ENCODE measurements around the gene HS2ST1. TPM values are rescaled to one million over a fixed set of nuclear protein-coding genes. Genes with fewer than 3 reads are reported as not detected.

HS2ST1 gene
- total and polyA plus RNA-seq, 2 donors (not counting 3 experiments of a cell fraction or from before 2014, with no cell fraction given), result 5.5 to 31.2 TPM

DNA sequence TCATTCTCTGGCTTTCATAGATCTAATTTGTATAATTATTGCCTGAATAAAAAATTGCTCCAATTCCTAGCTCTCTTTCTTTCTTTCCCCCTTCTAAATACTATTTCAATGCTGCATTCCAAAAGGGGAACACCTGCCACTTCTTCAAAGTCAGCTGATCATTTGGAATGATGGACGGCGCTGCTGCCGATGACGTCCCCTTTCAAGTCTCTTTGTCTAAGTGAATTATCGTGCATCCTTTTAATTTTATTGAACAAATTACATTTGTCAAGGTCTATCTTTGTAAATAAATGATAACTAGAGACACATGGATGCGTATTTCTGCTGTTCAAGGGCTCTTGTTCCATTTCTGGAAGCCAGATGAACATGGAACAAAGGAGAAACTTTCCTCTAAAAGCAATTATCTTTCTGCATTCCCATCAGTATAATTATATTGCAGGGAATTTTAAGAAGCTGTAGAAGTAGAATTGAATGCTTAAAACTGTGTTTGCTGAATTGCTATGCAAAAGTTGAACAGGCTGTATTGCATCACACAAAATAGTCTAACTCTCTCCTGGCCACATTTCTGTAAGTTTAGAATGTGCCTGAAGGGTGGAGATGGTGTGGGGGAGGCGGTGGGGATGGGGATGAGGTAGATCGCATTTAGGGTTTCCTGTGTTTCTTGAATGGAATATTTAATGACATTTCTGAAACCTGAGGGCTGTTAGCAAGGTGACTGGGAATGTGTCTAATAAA is 222.3 kb downstream of the HS2ST1 start:
- FAIRE-seq, result no peak
- TF ChIP-seq GATA2 (IDR thresholded peaks at IDR 0.05; ENCODE audit: insufficient read depth, insufficient read length, low read depth, low read length) (no peak), MYC (IDR thresholded peaks at IDR 0.05; ENCODE audit: low read depth, low read length) (no peak), FOS (IDR thresholded peaks at IDR 0.05; ENCODE audit: borderline replicate concordance, insufficient read depth, low read length) (no peak), JUN (IDR thresholded peaks at IDR 0.05; ENCODE audit: borderline replicate concordance, insufficient read depth, insufficient read length, low read depth) (no peak), POLR2AphosphoS5 (IDR thresholded peaks at IDR 0.05; ENCODE audit: insufficient read depth, low read depth, low read length) (no peak), EZH2 (IDR thresholded peaks at IDR 0.05; ENCODE audit: borderline replicate concordance, low read depth, low read length, severe bottlenecking) (no peak)
- DNase-seq (ENCODE audit: low read depth, low spot score), result no peak
- Histone ChIP-seq H3K4me1 (ENCODE audit: control insufficient read depth, extremely low read depth, insufficient read depth, low read length) (peaks cover 2% of the 10 kb centered on the region), H3K27ac (ENCODE audit: insufficient read depth, low read depth, low read length) (no peak overlapping the region), H3K9me3 (replicated peaks; ENCODE audit: control insufficient read depth, insufficient read depth, low read length) (no peaks in the 10 kb centered on the region), H3K9me1 (replicated peaks; ENCODE audit: control insufficient read depth, extremely low read depth, insufficient read depth, low read length) (no peaks in the 10 kb centered on the region), H3K4me2 (ENCODE audit: insufficient read depth, low read length) (no peak overlapping the region), H3K36me3 (ENCODE audit: control insufficient read depth in 2 of 2, extremely low read depth in 1 of 2, insufficient read depth in 2 of 2, low read length in 2 of 2) (no peaks in the 10 kb centered on the region), H4K20me1 (replicated peaks; ENCODE audit: control insufficient read depth, extremely low read depth, insufficient read depth, low read length) (no peaks in the 10 kb centered on the region), H3K79me2 (ENCODE audit: control insufficient read depth, insufficient read depth, low read length) (no peaks in the 10 kb centered on the region), H3K27me3 (ENCODE audit: control insufficient read depth in 2 of 2, insufficient read depth in 2 of 2, low read length in 2 of 2) (peaks cover 0 to 16% of the 10 kb centered on the region in 2 experiments), H2AFZ (ENCODE audit: low read depth, low read length) (no peak overlapping the region), H3K4me3 (replicated peaks in 1 of 3; ENCODE audit: insufficient read depth in 1 of 3, low read depth in 1 of 3, low read length in 3 of 3) (no peak overlapping the region), H3K9ac (replicated peaks; ENCODE audit: extremely low read depth, insufficient read depth, low read length) (no peak overlapping the region)
- intact Hi-C loops (cut with micrococcal nuclease) (no loop called here), dilution Hi-C loops (cut with MboI; ENCODE audit: extremely low pct_ligation_motif_present, low sequenced_read_pairs) (no loop called here)
- ChIA-PET CTCF (no interaction called here), POLR2A (no interaction called here)
- no TSS peak for BruUV-seq (replicated peaks)

DNA sequence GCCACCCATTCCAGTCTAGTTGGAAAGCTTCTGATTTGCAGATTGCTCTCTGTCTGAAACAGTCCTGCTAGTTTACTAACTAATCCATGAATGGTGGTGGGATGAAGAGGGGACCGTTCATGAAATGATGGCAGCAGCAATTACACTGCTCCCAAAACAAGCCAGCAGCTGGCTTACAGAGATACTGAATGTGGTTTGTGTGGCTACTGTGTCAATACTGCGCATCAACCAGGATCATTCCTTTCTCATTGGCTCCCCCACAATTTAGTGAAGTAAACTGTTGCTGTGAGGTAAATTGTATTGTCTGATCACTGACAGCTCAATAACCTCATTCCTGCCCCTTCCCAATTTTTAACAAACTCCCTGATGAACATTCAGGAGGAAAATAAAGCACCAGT is 222.9 kb downstream of the HS2ST1 start:
- no peak overlapping the region for H3K4me2 ChIP-seq (ENCODE audit: insufficient read depth, low read length)
- H3K9me1 ChIP-seq (replicated peaks; ENCODE audit: control insufficient read depth, extremely low read depth, insufficient read depth, low read length), result no peaks in the 10 kb centered on the region
- no peak overlapping the region for H3K4me3 ChIP-seq (replicated peaks in 1 of 3; ENCODE audit: insufficient read depth in 1 of 3, low read depth in 1 of 3, low read length in 3 of 3)
- TF ChIP-seq JUN (IDR thresholded peaks at IDR 0.05; ENCODE audit: borderline replicate concordance, insufficient read depth, insufficient read length, low read depth) (no peak), EZH2 (IDR thresholded peaks at IDR 0.05; ENCODE audit: borderline replicate concordance, low read depth, low read length, severe bottlenecking) (no peak), GATA2 (IDR thresholded peaks at IDR 0.05; ENCODE audit: insufficient read depth, insufficient read length, low read depth, low read length) (no peak), POLR2A (IDR thresholded peaks at IDR 0.05; ENCODE audit: low read depth, low read length) (no peak), MYC (IDR thresholded peaks at IDR 0.05; ENCODE audit: low read depth, low read length) (no peak), POLR2AphosphoS5 (IDR thresholded peaks at IDR 0.05; ENCODE audit: insufficient read depth, low read depth, low read length) (no peak), FOS (IDR thresholded peaks at IDR 0.05; ENCODE audit: borderline replicate concordance, insufficient read depth, low read length) (no peak)
- TF ChIP-seq, protein P1, sequence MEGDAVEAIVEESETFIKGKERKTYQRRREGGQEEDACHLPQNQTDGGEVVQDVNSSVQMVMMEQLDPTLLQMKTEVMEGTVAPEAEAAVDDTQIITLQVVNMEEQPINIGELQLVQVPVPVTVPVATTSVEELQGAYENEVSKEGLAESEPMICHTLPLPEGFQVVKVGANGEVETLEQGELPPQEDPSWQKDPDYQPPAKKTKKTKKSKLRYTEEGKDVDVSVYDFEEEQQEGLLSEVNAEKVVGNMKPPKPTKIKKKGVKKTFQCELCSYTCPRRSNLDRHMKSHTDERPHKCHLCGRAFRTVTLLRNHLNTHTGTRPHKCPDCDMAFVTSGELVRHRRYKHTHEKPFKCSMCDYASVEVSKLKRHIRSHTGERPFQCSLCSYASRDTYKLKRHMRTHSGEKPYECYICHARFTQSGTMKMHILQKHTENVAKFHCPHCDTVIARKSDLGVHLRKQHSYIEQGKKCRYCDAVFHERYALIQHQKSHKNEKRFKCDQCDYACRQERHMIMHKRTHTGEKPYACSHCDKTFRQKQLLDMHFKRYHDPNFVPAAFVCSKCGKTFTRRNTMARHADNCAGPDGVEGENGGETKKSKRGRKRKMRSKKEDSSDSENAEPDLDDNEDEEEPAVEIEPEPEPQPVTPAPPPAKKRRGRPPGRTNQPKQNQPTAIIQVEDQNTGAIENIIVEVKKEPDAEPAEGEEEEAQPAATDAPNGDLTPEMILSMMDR (IDR thresholded peaks at IDR 0.05; ENCODE audit: extremely low read depth in 1 of 2, insufficient read depth in 1 of 2, low read depth in 1 of 2, low read length in 2 of 2), result no peak
- TF ChIP-seq, protein P2, sequence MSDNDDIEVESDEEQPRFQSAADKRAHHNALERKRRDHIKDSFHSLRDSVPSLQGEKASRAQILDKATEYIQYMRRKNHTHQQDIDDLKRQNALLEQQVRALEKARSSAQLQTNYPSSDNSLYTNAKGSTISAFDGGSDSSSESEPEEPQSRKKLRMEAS (IDR thresholded peaks at IDR 0.05; ENCODE audit: insufficient read depth, insufficient read length), result no peak
- intact Hi-C loops (cut with micrococcal nuclease), result no loop called here
- H3K79me2 ChIP-seq (ENCODE audit: control insufficient read depth, insufficient read depth, low read length), result no peaks in the 10 kb centered on the region
- no peaks in the 10 kb centered on the region for H3K9me3 ChIP-seq (replicated peaks; ENCODE audit: control insufficient read depth, insufficient read depth, low read length)
- POLR2A ChIA-PET, result no interaction called here
- DNase-seq (ENCODE audit: low read depth, low spot score), result no peak
- dilution Hi-C loops (cut with MboI; ENCODE audit: extremely low pct_ligation_motif_present, low sequenced_read_pairs), result no loop called here
- no peaks in the 10 kb centered on the region for H3K36me3 ChIP-seq (ENCODE audit: control insufficient read depth in 2 of 2, extremely low read depth in 1 of 2, insufficient read depth in 2 of 2, low read length in 2 of 2)
- H2AFZ ChIP-seq (ENCODE audit: low read depth, low read length), result no peak overlapping the region
- no TSS peak for BruUV-seq (replicated peaks)
- no peak overlapping the region for H3K27ac ChIP-seq (ENCODE audit: insufficient read depth, low read depth, low read length)
- FAIRE-seq, result no peak
- no peaks in the 10 kb centered on the region for H4K20me1 ChIP-seq (replicated peaks; ENCODE audit: control insufficient read depth, extremely low read depth, insufficient read depth, low read length)
- CTCF ChIA-PET, result no interaction called here
- peaks cover 0 to 16% of the 10 kb centered on the region in 2 experiments for H3K27me3 ChIP-seq (ENCODE audit: control insufficient read depth in 2 of 2, insufficient read depth in 2 of 2, low read length in 2 of 2)
- H3K4me1 ChIP-seq (ENCODE audit: control insufficient read depth, extremely low read depth, insufficient read depth, low read length), result no peaks in the 10 kb centered on the region
- no peak overlapping the region for H3K9ac ChIP-seq (replicated peaks; ENCODE audit: extremely low read depth, insufficient read depth, low read length)
